ENCODE results near the gene GRIP2.

GRIP2 gene

GRCh38 chr3:14481646-14482036, 58.5 kb downstream of the GRIP2 start:
- no peak for DNase-seq

DNA sequence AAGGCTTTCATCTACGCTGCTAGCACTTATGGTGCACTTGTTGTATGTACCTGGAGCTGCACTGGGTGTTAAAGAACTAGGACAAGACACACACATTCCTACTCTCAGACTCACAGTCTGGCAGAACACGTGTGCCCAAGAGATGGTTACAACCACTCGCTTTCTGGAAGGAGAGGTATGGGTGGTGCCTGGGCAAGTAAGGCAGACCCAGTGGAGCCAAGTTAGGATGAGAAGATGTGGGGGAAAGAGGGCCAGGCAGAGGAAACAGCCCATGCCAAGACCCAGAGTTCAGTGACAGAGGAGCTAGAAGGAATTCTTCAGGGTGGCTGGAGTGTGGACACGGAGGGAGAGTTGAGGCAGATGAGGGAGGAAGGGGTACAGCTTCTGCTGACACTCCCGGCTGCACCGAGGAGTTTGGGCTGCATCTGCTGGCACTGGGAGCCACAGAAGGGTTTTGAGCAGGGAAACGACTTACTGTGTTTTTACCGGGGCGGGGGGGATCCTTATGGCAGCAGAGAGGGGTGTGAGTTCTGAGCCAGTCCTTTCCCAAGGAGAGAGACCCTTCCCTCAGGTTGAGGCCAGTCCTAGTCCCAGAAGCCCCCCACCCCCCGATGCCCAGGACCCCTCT, 59.0 kb downstream of the GRIP2 start:
- no peak for DNase-seq

- no peak for DNase-seq
Observed at GRCh38 chr3:14480207-14481017, 59.7 kb downstream of the GRIP2 start.

GRCh38 chr3:14479591-14479990, 60.6 kb downstream of the GRIP2 start:
- no peak for DNase-seq

- no peak for DNase-seq
Observed at GRCh38 chr3:14478956-14479550, 61.1 kb downstream of the GRIP2 start.

- DNase-seq, result no peak
Observed at GRCh38 chr3:14477311-14477935, 62.7 kb downstream of the GRIP2 start.

- DNase-seq, result no peak
Observed at GRCh38 chr3:14476583-14477265, 63.4 kb downstream of the GRIP2 start.

DNA sequence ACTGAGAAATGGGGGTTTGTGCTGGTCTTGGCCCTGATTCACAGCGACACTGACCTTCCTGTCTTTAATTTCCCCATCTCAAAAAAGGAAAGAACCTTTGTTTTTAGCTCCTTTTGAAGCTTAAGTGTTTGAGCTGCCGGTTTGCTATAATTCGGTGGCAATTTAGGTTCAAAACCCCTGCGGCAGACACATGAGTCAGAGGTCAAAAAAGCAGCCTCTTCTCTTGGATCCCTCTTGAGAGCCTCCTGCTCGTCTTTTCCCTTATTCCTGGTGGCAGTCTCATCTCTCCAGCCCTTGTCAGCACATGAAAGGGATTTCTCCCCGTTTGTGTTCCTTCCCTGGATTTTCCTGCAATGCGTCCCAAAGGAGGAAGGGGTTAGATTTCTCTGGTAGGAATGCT, 64.5 kb downstream of the GRIP2 start:
- no peak for DNase-seq

- DNase-seq, result no peak
Observed at GRCh38 chr3:14474363-14475081, 65.6 kb downstream of the GRIP2 start.

- DNase-seq, result no peak
Observed at GRCh38 chr3:14473411-14473891, 66.7 kb downstream of the GRIP2 start.

GRCh38 chr3:14472471-14473351, 67.4 kb downstream of the GRIP2 start:
- DNase-seq, result no peak

GRCh38 chr3:14471690-14472089, 68.5 kb downstream of the GRIP2 start:
- DNase-seq, result no peak

GRCh38 chr3:14471016-14471415, 69.1 kb downstream of the GRIP2 start:
- DNase-seq, result no peak

DNA sequence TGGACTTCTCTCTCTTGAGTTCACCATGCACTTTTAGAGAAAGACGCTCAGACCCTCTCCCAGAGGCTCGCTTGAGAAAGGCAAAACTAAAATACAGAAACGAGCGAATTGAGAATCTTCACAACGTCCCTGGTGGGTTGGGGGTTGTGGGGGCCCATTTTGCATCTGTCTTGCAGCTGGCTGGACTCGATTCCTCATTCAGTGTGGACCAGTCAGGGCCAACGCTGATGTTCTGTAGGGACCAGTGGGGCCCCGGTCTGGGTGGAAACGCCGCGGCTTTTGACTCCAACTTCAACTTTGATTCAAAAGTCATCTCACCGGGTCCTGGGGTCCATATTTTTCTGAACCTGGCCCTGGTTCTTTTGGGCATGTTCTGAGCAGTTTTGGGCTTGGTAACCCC, 69.7 kb downstream of the GRIP2 start:
- no peak for DNase-seq

DNA sequence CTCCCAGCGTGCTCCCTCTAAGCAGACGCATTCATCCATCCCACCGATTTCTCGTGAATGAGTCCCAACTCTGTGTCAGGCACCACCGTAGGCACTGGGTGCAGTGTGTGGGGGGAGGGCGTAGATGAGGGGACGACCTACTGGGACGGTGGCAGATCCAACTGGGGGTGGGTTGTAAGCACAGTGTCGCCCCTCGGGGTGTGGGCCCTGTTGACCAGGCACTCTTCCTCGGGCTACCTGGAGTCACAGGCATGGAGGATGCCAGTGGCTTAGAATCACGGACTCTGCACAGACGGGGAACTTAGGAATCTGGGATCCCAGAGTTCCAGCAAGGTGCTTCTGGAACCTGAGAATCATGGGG, 71.5 kb downstream of the GRIP2 start:
- no peak for DNase-seq

- no peak for DNase-seq
Observed at GRCh38 chr3:14467814-14468620, 72.1 kb downstream of the GRIP2 start.

- no peak for DNase-seq
Observed at GRCh38 chr3:14466179-14466903, 73.8 kb downstream of the GRIP2 start.

DNA sequence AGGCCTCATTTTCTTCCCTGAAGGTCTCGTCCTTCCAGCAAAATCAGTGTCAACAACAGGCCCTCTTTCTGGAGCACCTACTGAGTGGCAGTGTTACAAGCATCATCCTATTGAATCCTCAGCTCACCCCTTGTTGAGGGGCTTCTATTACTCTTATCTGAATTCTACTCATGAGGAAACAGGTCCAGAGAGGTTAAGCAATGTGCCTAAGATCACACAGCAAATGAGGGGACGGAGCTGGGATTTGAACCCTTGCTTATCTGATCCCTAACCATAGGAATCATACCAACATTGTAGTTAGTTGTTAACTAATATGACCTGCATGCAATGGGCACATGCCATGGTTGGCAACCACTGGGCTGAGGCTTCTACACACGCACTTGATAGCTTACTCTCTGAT, 74.7 kb downstream of the GRIP2 start:
- no peak for DNase-seq

DNA sequence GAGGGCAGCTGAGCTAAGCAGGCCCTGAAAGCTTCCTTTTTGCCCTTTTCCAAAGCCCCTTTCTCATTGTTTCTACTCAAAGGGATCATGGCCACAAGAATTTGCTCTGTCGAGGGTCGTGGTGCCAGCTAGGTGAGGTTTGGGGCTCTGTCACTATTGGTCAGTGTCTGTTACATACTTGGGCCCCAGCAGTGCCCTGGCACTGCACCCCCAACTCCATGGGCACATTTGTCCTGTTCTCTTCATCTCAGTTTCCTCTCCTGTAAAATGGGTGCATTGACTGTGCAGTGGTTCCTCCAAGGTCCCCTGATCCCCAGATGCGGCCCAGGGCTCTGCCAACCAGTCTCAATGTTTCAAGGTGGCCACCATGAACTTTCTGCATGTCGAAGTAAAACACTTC, 75.6 kb downstream of the GRIP2 start:
- DNase-seq, result no peak

DNA sequence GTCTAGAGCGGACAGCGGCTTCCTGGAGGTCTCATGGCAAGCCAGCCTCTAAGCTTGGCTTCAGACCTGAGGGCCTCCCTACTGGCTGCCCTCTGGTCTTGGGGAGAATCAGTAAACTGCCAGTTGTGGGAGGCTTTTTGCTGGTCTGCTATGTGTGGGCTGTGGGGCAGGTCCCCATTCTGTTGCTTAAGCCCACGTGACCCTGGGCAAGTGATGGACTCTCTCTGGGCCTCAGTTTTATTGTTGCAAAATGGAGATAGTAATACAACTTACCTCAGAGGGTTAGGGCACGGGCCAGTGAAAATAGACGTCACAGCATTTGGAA, 76.0 kb downstream of the GRIP2 start:
- DNase-seq, result no peak

Measured in NCI-H510A (cell line).